GM06990 (cell line): Measurements from ENCODE around the gene TNFRSF13B.
"Not testable (repeated sequence)": the region's sequence is repeated elsewhere in the genome, so short reads cannot be mapped to it uniquely, and the experiment has no call there.

ENCODE experiments used
- DNase-seq: peaks from one replicate; pipeline ENCODE4 v3.0.0-alpha.2; 2011; ENCODE audit not compliant: insufficient read length; ENCODE audit errors: extremely low read depth
- H3K27me3 ChIP-seq: replicated peaks from 2 replicates; pipeline ENCODE4 v1.6.0; 2011; ENCODE audit warnings: low read length; ENCODE audit not compliant: control insufficient read depth, insufficient read depth
- H3K36me3 ChIP-seq: 2 replicates; pipeline ENCODE4 v1.5.1; 2011; ENCODE audit warnings: low read length; ENCODE audit not compliant: control insufficient read depth, insufficient read depth
- H3K4me3 ChIP-seq: replicated peaks from 2 replicates; pipeline ENCODE4 v1.5.1; 2011; ENCODE audit warnings: low read depth, mild to moderate bottlenecking, control low read depth, low read length
- TF ChIP-seq, protein P1 (sequence below): IDR thresholded peaks from 2 replicates; pipeline ENCODE4 v1.5.1; 2011; ENCODE audit warnings: low read length, control low read depth, mild to moderate bottlenecking, inconsistent platforms; ENCODE audit not compliant: insufficient read depth, poor library complexity, severe bottlenecking

TNFRSF13B gene

DNA sequence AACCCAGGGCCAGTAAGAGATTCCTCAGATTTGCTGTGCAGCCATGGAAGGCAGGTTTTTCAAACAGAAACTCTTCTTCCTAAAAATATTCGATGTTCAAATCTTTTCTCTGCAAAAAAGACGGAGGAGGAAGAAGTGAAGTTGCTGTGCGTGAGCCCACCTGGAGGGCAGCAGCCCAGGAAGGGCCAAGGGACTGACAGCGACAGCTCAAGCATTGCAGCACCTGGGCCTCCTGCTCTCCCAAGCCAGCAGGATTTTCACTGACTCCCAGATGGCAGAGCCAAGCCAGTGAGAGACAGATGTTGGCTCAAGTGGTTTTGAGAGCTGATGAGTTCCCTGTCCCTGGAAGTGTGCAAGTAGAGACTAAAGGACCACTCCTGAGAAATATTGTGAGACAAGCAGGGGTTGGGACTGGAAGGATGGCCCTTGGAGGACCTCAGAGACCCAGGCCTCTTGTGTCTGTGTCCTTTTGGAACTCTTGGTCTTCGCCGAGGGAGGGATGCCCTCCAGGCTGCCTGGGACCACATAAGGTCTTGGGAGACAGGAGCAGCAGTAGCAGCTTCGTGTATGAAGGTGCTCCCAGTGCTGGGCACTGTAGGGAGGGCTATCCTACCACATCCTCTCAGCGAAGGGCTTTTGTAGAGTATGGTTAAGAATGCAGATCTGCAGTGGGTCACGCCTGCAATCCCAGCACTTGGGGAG lies 29.3 kb upstream of the TNFRSF13B start:
- TF ChIP-seq, protein P1, sequence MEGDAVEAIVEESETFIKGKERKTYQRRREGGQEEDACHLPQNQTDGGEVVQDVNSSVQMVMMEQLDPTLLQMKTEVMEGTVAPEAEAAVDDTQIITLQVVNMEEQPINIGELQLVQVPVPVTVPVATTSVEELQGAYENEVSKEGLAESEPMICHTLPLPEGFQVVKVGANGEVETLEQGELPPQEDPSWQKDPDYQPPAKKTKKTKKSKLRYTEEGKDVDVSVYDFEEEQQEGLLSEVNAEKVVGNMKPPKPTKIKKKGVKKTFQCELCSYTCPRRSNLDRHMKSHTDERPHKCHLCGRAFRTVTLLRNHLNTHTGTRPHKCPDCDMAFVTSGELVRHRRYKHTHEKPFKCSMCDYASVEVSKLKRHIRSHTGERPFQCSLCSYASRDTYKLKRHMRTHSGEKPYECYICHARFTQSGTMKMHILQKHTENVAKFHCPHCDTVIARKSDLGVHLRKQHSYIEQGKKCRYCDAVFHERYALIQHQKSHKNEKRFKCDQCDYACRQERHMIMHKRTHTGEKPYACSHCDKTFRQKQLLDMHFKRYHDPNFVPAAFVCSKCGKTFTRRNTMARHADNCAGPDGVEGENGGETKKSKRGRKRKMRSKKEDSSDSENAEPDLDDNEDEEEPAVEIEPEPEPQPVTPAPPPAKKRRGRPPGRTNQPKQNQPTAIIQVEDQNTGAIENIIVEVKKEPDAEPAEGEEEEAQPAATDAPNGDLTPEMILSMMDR, result no peak
- DNase-seq, result no peak
- Histone ChIP-seq H3K36me3 (no peaks in the 10 kb centered on the region), H3K4me3 (no peak overlapping the region), H3K27me3 (no peaks in the 10 kb centered on the region)

DNA sequence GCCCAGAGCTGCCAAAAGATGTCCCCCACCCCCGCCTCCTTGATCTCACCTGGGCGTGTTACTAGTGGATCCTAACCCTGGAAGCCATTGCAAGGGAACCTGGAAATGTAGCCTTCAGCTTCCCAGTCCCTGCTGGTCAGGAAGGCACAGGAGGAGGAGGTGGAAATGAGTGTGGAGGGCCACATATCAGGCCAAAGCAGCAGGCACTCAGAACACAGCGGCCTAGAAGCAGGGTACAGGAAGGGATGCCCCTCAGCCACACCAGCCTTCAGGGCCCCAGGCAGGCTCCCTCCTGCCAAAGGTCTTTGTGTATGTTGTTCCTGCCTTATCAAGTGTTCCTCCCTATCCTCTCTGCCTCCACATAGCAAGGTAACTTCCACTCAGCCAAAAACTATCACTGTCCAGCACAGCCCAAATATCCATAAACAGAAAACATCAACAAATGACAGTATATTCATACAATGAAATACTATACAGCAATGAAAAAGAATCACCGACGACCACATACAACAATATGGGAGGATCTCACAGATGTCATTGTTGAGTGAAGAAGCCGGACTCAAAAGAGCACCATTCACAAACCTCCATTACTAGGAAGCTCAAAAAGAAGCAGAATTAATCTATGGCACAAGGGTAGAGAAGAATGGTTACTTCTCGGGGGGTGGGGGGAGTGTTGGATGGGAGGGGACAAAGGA lies 28.2 kb upstream of the TNFRSF13B start:
- TF ChIP-seq, protein P1, result no peak
- no peak for DNase-seq
- H3K36me3 ChIP-seq, result no peaks in the 10 kb centered on the region

DNA sequence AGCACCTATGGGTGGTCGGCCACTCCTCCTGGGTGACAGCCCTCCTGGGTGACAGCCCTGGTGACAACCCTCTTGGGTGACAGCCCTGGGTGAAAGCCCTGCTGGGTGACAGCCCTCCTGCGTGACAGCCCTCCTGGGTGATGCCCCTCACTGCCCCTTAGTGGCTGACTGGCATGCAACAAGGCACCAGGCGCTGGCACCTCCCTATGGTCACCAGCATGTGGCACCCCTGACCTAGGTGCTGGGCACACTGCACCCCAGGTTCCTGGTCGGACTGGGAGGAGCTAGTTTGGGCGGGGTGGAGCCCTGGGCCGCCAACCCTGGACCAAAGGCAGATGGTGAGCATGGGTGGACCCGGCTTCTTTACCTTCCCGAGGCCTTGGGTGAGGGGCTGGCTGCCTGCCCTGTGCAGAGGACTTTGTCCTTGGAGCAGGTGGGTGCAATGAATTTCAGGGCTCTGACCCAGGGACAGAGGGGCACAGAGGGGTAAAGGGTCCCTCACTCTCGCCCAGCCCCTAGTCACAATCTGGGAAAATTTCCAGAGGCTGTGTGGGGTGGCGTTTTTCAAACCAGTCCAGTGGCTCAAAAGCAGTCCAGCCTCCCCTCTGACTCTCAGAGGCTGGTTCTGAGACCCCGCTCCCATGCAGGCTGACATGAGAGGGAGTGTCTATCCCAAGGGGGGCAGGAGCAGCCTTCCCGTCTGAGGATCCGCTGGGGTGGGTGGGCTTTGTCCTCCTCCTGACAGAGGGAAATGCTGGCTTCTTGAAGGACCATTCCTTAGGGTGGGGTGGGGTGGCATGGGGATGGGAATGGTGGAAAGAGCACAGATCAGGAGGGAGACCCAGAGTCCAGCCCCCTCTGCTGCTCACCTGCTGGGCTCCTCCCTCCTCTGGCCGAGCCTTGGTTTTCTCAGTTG lies 25.9 kb upstream of the TNFRSF13B start:
- DNase-seq, result no peak
- TF ChIP-seq, protein P1, result peak; percentile 30

More for the DNA sequence above, 28.2 kb upstream of the TNFRSF13B start:
- no peak overlapping the region for H3K4me3 ChIP-seq
- H3K27me3 ChIP-seq, result no peaks in the 10 kb centered on the region

DNA sequence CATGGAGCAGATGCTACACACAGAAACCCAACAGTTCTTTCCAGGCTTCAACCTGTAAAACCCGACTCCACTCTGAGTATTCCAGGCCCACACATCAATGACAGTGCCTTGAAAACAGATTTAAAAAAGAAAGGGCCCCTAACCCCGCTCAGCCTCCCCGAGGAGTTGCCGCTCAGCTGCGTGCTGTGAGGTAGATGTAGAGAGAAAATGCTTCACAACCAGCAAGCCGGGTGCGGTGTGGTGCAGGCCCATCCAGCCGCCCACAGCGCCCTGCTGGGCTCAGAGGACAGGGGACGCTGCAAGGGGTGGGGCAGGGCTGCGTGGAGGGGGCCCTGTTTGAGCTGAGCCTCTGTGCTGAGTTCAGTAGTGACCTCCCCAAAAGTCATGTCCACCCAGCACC lies 24.8 kb upstream of the TNFRSF13B start:
- not testable (repeated sequence) for H3K4me3 ChIP-seq, H3K27me3 ChIP-seq, H3K36me3 ChIP-seq, DNase-seq

More for the DNA sequence above, 25.9 kb upstream of the TNFRSF13B start:
- Histone ChIP-seq H3K4me3 (no peak overlapping the region), H3K27me3 (no peaks in the 10 kb centered on the region), H3K36me3 (no peaks in the 10 kb centered on the region)

DNA sequence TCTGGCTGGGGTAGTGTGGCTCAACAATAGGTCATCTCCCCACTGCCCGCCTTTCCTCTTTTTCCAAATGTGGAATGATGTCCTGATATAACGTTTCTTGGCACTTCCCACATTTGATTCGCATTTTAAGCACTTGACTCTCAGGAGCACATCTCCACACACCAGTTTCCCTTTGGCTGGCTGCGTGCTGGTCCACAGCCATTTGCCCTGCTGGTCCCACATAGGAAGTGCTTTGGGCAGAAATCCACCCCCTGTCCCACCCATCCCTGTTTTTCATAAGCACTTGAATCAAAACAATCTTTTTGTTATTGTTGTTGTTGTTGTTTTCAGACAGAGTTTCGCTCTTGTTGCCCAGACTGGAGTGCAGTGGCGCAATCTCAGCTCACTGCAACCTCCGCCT lies 24.0 kb upstream of the TNFRSF13B start:
- no peaks in the 10 kb centered on the region for H3K36me3 ChIP-seq
- no peak overlapping the region for H3K4me3 ChIP-seq
- no peak for DNase-seq
- TF ChIP-seq, protein P1, result no peak
- H3K27me3 ChIP-seq, result no peaks in the 10 kb centered on the region

DNA sequence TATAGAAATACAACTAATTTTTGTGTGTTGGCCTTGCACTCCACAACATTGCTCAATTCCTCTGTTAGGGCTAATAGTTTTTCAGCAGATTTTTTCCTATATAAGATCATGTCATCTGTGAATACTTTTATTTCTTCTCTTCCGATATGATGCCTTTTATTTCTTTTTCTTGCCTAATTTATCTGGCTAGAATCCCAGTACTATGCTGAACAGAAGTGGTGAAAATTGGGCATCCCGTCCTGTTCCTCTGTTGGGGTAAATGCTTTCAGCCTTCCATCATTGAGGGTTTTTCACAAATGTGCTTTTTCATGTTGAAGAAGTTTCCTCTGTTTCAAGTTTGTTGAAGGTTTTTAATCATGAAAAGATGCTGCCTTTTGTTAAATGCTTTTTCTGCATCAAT lies 22.7 kb upstream of the TNFRSF13B start:
- TF ChIP-seq, protein P1, result no peak
- Histone ChIP-seq H3K36me3 (no peaks in the 10 kb centered on the region), H3K27me3 (no peaks in the 10 kb centered on the region), H3K4me3 (no peak overlapping the region)
- DNase-seq, result no peak
